Activated CD4-positive, alpha-beta T cell treated with anti-CD3 and anti-CD28 coated beads, Interleukin-2, amount 50 U/mL, for 1 hour (primary cell): ENCODE data around the gene TTC28.
"Not testable (repeated sequence)": the region's sequence is repeated elsewhere in the genome, so short reads cannot be mapped to it uniquely, and the experiment has no call there.

Experiments
- DNase-seq: peaks from one replicate; pipeline ENCODE4 v3.0.0-alpha.2; 2020

The TTC28 gene

DNA sequence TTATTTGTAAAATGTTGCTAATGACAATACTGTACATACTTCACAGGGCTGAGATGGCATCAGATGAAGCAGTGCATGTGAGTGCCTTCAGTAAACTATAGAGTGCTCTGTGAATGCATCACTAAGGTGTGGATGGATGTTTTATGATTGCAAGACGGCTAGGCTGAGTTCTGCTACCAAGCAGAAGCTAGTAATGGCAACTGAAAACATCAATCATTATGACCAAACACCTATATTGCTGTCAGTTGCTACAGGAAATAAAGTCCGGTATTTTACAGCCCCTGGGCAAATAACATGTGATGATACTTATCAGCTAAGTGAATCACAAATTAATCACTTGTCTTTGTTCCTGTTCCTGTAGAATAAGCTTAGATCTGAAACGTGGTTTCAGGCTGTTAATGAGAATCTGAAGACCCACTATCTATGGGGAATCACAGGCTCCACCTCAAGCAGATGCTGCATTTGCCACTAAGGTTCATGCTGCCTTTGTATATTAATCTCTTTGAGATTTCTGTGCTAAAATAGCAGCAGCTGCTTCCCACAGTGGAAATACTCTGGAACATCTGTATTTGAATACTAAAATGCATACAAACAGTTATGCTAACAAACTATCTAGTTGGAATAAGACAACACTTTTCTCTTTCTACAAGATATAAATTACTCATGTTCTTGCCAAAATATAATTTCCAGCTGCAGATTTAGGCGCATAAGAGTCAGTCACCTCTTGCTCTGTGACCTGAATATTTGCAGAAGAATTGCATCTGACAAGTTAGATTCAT lies 506.6 kb downstream of the TTC28 start:
- DNase-seq, result no peak

DNA sequence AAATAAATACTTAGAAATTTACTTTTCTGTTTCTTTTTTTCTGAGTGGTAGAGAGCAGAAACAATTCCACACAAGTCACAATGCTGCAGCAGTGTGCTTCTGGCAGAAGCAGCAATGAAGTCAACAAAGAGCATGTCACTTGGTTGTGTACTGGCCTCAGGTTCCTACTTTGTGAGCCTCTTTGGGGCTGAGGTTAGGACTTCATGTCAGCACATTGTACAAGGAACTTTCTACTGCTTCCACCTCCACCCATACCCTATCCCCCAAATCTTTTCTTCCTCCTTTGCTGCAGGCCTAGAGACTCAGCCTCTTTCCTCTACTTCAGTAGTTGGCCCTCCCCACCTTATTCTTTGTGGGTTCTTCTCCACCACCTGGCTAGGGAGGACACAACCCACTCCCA lies 507.9 kb downstream of the TTC28 start:
- DNase-seq, result no peak

DNA sequence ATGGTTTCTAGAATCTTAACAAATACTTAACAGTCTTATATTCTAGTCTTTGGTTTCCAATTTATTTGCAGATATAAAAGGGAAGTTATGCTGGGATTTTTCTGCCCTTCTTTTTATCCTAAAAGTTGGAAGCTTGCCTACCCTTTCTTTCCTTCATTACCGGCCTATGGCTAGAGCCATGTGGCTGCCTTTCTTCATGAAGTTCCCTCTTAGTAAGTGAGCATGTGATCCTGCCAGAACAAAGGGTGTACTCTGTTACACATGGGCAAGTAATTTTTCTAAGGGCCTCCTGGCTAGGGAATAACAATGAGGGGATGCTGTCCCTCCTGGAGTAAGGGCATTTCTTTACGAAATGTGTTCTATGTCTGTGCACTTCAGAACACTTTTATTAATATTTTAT lies 508.5 kb downstream of the TTC28 start:
- no peak for DNase-seq

DNA sequence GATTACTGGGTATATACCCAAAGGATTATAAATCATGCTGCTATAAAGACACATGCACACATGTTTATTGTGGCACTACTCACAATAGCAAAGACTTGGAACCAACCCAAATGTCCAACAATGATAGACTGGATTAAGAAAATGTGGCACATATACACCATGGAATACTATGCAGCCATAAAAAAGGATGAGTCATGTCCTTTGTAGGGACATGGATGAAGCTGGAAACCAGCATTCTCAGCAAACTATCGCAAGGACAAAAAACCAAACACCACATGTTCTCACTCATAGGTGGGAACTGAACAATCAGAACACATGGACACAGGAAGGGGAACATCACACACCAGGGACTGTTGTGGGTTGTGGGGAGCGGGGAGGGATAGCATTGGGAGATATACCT lies 510.3 kb downstream of the TTC28 start:
- not testable (repeated sequence) for DNase-seq

- no peak for DNase-seq
Observed at GRCh38 chr22:28155808-28156207, 523.8 kb downstream of the TTC28 start.

DNA sequence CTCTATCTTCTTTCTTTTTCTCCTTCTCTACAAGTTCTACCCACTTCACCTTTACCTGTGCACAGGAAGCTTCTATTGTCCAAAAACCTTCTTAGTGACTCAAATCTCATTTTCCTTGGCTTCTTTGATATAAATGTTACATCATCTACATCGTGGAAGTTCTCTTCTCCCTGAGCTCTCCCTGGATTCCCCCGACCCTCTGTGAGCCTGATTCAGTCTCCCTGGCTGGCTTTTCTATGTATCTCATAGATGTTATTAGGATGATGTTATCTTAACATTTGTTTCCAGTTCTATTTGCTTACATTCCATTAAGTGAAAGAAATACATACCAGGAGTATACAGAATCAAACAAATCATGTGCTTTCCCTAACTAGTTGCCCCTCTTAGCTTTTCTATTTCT lies 524.8 kb downstream of the TTC28 start:
- no peak for DNase-seq

GRCh38 chr22:28151151-28151816 lies 528.4 kb downstream of the TTC28 start:
- no peak for DNase-seq

- DNase-seq, result no peak
Observed at GRCh38 chr22:28148816-28149465, 530.7 kb downstream of the TTC28 start.

GRCh38 chr22:28147401-28147800 lies 532.2 kb downstream of the TTC28 start:
- DNase-seq, result no peak

GRCh38 chr22:28146401-28147314 lies 533.0 kb downstream of the TTC28 start:
- DNase-seq, result no peak

DNA sequence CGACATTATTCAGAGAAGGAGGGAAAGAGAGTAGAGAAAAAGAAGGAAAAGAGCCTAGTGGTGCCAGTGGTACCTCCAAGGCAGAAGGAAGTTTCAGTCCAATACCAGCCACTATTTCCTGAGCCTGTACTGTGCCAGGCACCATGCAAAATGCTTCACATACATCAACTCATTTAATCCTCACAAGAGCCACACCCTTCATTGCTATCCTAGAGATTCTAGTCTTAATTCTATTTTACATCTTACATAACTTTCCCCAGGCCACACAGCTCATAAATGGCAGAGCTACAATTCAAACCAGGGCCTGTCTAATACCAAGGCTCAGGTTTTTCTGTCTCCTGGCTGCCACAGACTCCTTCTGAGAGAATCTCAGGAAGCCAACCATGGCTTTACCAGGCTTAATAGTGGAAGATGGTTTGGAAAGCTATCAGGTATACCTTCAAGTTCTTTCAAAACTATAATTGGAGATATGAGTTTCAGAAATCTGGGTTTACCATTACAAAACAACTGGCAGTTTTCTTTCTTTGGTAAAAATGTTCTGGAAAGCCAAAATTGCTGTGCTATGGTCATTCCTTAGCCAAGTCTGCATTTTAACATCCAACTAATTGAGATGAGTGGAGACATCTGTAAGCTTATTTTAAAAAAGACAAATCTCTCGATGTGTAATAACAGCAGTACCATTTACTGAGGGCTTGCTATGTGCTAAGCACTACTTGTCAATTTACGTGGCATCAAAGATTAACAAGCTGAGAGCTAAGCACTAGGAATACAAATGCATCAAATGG lies 535.5 kb downstream of the TTC28 start:
- DNase-seq, result no peak

DNA sequence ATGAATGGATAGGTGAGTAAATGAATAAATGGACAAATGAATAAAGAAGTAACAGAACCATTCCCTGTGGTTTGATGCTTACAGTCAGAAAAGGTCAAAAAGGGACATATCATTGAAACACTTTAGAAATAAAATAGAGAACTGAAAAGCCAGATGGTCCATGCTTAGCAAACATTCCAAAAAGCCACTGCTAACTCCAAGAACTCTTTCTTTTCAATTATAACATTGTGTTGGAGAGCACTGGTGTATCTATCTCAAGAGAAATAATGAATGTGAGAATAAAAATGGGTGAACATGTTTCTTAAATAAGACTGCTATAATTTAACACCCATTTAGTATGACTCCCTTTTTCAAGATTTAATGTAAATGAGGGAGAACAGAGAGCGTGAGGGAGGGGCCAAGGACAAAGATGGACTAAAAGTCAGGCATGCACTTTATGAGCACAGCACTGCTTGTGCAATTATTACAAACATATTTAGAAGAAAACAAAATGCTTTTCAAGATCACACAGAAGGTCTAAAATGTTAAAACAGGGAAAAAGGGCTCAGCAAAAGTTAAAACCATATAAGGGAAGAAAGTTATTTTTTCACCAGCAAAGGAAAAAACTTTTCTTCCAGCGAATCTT lies 536.3 kb downstream of the TTC28 start:
- DNase-seq, result no peak

- DNase-seq, result no peak
Observed at GRCh38 chr22:28142361-28142961, 537.2 kb downstream of the TTC28 start.

- DNase-seq, result no peak
Observed at GRCh38 chr22:28141614-28142013, 538.0 kb downstream of the TTC28 start.

- DNase-seq, result no peak
Observed at GRCh38 chr22:28139961-28140360, 539.7 kb downstream of the TTC28 start.

- no peak for DNase-seq
Observed at GRCh38 chr22:28139516-28139915, 540.1 kb downstream of the TTC28 start.

DNA sequence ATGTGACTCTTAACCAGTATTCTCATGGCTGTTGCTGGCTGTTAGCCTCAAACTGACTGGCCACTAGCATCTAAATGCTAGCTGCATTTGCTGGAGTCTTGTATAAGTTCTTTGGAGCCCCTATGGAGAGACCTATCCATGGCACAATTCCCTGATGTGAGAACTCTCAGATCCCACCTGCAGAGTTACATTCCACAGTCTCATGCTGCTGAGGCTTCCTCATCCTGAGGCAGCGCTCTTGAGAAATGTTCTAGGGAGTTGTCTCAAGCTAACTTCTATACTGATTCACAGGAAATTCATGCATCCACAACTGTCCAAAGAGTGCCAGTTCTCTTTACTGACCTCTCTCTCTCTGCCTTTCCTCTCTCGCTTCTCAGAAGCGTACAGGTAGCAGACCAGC lies 542.6 kb downstream of the TTC28 start:
- DNase-seq, result no peak

- DNase-seq, result no peak
Observed at GRCh38 chr22:28132466-28132865, 547.2 kb downstream of the TTC28 start.

GRCh38 chr22:28129319-28129962 lies 550.2 kb downstream of the TTC28 start:
- no peak for DNase-seq

DNA sequence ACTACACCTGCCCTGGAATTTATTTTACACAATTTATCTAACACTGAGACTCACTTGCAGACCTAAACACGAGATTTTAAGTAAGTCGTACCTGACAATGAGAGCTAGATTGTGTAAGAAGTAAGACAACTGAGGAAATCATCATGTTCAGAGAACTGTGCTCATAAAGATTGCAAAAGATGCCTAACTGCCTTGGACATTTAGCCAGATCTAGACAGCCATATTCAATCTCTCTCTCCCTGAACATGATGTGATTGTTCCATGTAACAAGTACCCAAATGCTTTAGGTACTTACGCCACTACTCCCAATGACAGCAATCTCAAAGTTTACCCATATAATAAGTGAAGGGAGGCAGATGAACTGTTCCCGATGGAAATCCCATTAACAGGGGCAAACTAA lies 550.8 kb downstream of the TTC28 start:
- DNase-seq, result no peak

GRCh38 chr22:28125799-28126198 lies 553.8 kb downstream of the TTC28 start:
- no peak for DNase-seq
